HG03439 (cell line): ENCODE results near the gene NPC1L1.
"Not testable (repeated sequence)": the region's sequence is repeated elsewhere in the genome, so short reads cannot be mapped to it uniquely, and the experiment has no call there.

Experiments
- ATAC-seq: cut with Tn5 transposase; IDR thresholded peaks from one replicate; pipeline ENCODE4 v1.9.1; 2021; ENCODE audit warnings: mild to moderate bottlenecking, moderate library complexity; ENCODE audit not compliant: unreplicated experiment

Gene NPC1L1

DNA sequence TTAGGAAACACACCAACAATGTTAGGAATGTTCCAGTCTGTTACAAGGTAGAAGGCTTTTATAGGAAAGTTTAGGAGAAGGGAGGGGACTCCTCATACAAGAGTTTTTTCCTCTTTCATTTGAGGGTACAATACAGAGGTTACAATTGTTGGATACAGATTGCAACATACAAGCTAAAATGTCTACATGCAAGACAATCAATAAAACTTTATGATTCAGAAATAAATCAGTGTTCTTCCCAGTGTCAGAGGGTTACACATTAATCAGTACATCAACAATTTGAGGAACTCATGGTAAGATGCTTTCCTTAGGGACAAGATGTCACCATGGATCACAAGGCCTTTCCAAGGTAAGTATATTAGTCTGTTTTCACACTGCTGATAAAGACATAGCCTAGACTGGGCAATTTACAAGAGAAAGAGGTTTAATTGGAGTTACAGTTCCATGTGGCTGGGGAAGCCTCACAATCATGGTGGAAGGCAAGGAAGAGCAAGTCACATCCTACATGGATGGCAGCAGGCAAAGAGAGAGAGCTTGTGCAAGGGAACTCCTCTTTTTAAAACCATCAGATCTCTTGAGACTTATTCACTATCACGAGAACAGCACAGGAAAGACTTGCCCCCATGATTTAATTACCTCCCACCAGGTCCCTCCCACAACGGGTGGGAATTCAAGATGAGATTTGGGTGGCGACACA, 34.4 kb downstream of the NPC1L1 start:
- ATAC-seq = not testable (repeated sequence)

DNA sequence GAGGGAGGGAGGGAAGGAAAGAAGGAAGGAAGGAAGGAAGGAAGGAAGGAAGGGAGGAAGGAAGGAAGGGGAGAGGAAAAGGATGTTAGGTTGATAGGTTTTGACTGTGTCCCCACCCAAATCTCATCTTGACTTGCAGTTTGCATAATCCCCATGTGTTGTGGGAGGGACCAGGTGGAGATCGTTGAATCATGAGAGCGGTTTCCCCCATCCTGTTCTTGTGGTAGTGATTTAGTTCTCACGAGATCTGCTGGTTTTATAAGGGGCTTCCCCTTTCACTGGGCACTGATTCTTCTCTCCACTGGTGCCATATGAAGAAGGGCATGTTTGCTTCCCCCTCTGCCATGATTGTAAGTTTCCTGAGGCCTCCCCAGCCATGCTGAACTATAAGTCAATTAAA, 35.5 kb downstream of the NPC1L1 start:
- no peak for ATAC-seq

DNA sequence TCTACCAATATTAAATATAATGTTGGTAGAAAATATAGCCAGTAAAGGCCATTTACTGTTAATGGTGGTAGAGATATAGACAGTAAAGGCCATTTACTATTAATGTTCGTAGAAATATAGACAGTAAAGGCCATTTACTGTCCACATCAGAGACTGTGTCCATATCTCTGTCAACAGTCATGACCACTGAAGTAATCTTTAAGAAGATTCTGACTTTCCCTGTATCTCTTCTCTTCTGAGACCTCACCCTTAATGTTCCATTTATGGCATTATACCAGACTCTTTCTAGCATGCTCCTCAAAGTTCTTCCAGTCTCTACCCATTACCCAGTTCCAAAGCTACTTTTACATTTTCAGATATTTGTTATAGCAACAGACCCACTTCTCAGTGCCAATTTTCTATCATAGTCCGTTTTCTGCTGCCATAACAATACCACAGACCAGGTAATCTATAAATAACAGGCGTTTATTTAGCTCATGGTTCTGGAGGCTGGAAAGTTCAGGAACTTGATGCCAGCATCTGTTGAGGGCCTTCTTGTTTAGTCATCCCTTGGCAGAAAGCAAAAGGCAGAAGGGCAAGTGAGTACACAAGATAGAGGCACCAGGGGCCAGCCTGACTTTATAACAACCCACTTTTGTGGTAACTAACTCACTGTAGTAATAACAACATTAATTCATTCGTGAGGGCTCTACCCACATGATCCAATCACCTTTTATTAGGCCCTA, 42.7 kb downstream of the NPC1L1 start:
- no peak for ATAC-seq

DNA sequence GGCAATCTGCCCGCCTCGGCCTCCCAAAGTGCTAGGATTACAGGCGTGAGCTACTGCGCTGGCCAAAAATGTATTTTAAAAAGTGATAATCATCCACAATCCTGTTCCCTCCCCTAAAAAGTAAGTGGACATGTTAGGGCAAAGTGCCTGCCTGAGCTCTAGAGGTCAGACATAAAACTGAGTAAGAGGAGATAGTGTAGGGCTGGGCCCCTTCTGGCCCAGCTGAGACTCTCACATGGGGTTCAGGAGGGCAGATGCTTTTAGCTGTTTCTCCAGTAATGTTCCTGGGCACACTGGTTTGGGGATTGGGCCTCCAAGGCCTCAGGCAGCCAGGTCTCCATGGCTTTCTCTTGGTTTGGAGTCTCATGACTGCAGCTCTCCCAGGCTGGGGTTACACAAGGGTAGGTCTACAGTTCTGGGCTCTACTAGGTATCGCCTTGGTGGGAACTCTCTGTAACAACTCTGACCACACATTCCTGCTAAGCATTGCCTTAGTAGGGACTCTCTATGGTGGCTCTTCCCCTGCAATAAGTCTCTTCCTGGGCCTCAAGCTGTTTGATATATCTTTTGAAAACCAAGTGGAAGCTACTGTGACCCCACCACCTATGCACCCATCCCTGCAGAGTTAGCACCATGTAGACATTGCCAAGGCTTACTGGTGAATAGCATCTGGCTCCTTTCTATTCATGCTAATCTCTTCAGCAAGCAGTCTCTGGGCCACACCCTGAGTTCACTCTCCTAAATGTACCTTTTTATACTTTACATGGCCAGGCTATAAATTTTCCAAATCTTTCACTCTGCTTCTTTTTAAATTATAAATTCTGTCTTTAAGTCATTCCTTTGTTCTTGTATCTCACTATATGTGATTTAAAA, 43.7 kb downstream of the NPC1L1 start:
- ATAC-seq = no peak

DNA sequence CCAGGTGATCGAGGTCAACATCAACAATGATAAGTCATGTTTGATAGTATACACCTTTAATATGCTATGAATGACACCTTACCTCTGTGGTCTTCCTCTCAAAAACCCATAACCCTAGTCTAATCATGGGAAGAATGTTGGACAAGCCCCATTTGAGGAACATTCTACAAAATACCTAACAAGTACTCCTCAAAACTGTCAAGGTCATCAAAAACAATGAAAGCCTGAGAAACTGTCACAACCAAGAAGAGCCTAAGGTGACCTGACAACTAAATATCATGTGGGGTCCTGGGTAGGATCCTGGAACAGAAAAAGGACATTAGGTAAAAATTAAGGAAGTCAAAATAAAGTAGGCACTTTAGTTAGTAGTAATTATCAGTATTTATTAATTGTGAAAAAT, 44.7 kb downstream of the NPC1L1 start:
- ATAC-seq = no peak

DNA sequence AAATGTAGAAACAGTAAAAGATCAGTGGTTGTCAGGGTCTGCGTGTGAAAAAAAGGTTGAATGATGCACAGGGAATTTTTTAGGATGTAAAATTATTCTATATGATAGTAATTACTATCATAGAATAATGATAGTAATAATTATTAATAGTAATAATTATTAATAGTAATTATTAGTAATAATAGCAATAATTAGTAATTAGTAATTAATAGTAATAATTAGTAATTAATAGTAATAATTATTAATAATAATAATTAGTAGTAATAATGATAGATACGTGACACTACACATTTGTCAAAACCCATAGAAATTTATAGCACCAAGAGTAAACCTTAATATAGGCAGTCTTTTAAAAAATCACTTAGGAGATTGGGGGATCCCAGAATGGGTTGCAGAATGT, 46.2 kb downstream of the NPC1L1 start:
- ATAC-seq = no peak

DNA sequence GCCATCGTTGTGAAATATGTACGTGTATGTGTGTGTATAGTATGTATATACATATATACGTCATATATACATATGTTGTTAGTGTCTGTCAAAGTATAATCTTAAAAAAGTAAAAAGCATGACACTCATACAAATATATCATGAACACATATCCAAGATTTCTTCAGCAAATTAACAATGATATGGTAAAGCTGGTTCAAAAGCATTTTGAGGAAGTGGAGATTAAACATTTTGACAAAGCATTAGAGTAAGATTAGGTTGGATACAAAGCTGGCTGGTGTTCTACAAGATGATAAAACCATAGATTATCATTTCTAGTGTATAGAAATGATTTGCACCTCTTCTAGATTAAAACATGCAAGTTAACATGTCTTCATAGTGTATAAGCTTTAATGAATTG, 49.9 kb downstream of the NPC1L1 start:
- ATAC-seq = no peak

DNA sequence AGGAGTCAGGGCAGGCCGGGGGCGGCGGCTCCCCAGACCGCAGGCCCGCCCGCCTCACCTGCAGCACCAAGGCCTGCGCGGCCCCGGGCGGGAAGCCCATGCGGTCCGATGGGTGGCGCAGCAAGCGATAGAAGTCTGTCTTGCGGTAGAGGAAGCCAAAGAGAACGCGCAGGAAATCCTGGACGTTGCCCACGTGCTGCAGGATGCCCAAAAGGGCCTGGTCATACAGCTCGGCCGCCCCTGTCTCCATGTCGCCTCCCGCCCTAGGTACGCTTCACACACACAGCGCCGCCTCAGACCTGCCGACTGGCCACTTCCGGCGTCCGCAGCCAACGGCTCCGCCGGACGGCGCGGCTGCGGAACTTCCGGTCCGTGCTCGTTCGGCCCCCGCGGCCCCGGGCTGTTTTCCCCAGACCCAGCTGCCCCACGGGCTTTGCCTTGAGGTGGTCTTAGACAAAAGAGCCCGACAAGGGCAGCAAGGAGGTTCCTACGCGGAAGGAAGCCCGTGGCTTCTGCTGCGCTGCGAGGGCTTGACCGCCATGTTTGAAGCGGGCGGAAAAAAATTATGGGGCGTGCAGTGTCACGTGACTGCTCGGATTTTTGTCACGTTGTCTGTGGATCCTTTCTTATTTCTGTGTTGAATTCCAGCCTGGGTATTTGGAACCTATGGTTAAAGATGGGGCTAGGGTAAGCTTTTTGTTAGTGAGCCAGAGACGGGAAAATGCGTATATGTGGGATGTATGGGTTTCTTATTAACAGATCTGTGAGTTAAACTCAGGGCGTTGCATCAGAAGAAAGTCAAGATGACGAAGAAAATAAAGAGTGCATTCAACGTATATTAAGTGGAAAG, 50.6 kb downstream of the NPC1L1 start, which contains the start of gene NUDCD3:
NUDCD3 (minus strand) TSS at position 308 of the 850 bp plus-strand sequence; CDS start at position 250, 58 bp downstream.
- ATAC-seq = peak; percentile 96

DNA sequence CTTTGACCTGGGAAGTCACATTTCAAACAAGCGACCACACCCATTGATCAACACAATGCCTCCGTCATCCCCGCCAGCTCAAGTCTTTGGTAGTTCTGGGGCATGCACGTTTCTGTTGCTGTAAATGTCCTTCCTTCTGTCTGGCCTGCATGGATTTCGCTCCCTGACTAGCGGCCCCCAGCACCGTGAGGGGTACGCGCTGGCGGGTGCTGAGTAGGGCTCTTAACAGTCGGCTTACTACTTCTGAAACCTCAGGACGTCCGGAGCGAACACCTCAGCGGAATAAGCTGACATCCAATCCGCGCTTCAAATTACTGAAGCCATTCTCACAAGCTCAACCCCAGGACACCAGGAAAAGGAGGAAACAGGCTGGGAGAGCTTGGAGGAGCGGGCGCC, 51.2 kb downstream of the NPC1L1 start:
- ATAC-seq = peak; percentile 18

DNA sequence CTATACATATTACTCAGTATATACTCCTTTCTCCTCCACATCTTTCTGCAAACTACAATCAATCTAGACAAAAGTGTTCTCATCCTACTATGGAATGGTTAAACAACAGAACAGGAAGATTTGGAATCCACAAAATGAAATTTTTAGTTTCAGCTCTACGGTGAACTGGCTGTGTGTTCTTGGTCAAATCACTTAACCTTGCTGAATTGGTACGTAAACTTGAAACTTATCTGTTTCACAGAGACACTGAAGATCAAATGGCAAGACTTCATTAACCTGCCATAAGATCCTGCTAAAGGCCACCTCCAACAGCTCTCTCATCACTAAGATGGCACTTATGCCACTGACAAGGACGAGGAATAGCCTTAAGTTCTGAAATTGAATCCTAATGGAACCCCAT, 52.2 kb downstream of the NPC1L1 start:
- ATAC-seq = no peak

DNA sequence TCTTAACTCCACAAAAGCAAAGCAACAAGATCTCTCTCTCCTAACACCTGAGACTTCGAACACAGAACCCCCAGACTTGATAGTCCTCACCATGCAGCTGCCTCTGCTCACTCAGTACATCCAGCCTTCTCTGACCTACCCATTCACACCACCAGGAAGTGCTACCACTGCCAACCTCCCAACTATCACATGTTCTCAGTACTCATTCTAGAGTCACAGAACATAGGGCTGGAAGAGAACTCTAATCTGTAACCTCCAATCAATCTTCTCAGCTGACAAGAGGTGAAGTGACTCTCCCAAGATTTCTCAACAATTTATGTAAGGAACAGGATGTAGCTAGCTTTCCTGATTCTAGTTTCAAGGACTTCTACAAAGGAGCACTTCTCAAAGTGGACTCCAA, 54.4 kb downstream of the NPC1L1 start:
- no peak for ATAC-seq

DNA sequence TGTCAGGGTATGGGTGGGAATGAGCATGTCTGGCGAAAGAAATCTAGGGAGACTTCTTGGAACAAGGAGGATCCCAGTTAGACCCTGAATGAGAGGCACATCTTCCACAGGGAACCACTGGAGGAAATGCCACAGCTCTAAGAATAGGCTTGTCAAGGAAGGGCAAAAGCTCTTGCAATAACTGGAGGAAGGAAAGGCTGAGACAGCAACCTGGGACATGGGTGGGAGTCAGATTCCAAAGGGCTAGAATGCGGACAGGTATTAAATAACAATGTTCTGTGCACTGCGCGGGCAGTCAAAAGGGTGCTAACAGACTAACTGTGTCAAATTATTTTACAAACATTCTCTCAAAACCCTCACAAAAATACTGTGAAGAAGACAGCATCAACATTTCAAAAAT, 55.1 kb downstream of the NPC1L1 start:
- no peak for ATAC-seq

DNA sequence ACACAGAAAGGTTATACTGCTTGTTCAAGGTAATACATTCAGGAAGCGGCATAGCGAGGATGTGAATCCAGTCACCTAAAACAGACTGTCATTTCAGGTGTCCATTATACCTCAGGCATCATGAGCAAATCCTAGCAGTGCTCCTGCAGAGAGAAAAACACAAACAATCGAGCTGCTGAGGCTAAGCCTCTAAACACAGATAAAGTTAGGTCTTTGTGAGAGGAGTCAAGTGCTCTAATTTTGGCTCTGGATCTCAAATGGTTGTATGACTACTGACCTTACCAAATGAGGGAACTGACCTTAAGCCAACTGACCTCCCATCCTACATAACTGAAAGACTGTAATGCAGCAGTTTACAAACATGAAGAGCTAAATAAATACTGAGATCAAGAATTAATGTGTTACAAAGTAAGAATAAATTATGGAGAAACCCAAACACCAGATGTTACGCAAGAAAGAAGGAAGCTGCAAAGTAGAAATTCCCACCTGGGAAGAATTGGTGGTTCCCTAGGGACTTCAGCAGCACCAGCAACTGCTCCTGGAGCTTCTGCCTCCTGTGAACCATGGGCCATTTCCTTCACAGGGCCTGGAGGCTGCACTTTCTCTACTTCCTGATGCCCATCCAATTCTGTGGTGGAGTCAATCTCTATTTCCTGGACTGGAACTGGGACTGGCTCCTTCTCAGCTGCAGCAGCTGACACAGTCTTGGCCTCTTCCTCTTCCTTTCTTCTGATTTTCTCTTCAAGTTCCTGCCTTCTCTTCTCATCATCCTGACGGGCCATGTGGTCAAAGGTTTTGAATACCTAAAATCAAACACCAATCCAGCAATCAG, 56.4 kb downstream of the NPC1L1 start:
- ATAC-seq = no peak

DNA sequence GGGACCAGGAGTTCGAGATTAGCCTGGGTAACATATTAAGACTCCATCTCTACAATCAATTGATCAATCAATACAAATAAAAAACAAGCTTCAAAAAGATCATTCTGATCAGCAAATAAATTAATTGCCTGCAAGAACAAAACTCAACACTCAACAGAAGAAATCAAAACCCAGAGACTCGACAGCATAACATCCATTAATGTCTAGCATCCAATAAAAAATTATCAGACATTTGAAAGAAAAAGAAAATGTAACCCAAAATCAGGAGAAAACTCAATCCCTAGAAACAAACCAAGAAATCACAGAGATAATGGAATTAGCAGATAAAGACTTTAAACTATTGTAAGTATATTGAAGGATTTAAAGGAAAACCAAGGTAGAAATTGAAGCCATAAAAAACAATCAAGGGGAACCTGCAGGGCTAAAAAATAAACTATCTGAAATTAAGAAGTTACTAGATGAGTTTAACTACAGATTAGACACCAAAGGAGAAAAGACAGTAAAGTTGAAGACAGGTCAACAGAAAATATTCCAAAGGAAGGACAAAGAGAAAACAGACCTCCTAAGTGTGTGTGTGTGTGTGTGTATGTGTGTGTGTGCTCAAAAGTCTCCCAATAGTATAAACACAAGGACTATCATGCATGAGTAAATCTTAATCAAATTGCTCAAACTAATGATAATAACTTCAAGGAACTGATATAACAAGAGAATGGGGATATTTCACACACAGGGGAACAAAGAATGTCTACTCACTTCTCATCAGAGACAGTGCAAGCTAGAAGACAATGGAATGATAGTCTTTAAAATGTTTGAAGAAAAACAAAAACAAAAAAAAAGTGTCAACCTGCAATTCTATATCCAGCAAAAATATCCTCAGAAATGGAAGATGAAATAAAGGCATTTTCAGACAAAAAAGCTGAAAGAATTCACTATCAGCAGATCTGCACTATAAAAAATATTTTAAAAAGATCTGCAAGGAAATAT, 58.3 kb downstream of the NPC1L1 start:
- no peak for ATAC-seq

DNA sequence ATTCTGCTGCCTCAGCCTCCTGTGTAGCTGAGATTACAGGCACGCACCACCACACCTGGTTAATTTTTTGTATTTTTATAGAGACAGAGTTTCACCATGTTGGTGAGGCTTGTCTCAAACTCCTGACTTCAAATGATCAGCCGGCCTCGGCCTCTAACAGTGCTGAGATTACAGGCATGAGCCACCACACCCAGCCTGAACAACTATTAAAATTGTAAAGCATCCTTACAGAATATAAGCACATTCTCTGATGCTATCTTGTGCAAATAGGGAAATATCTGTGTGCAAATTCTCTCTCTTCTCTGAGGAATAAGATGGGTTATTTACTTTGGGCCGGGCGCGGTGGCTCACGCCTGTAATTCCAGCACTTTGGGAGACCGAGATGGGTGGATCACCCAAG, 63.2 kb downstream of the NPC1L1 start:
- ATAC-seq = no peak

DNA sequence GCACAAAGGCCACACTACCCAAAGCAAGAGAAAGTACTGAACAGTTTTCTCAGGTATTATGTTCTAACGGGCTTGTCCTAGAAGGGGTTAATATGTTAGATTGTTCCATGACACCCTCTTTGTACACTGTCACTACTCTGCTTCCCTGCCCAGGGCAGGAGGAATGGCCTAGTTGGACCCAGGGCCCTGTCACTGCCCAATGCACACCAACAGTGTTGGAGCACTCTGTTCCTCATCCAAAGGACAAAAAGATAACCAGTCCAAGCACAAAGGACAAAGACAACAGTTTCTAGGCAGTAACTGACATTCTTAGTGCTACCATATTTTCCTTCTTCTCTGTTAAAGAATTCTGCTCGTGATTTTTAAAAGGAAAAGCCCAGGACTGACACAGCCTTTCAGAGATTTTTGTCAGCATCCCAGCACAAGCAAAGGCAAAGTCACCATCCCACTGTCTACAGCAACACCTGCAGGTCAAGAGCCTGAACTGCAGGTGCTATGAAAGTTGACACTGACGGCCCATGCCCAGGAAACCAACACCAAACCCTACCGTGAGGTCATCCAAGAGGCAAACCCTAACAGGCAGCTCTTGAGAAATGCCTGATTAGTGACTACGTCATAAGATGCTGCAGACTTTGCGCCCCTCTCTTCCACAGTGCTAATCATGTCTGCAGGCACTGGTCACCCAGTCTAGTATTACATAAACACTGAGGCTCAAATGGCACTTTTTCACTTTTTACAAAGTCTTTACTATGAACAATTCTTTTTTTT, 63.9 kb downstream of the NPC1L1 start:
- ATAC-seq = peak; percentile 85

DNA sequence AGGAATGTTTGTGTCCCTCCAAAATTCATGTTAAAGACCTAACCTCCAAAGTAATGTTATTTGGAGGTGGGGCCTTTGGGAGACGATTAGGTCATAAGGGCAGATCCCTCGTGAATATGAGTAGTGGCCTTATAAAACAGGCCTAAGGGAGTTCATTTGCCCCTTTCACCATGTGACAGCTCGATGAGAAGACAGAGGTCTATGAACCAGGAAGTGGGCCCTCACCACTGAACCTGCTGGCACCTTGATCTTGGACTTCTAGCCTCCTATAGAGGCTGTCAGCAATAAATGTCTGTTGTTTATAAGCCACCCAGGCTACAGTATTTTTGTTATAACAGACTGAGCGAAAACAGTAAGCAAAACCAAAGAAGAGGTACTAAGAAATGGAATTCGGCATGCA, 64.8 kb downstream of the NPC1L1 start:
- ATAC-seq = no peak

DNA sequence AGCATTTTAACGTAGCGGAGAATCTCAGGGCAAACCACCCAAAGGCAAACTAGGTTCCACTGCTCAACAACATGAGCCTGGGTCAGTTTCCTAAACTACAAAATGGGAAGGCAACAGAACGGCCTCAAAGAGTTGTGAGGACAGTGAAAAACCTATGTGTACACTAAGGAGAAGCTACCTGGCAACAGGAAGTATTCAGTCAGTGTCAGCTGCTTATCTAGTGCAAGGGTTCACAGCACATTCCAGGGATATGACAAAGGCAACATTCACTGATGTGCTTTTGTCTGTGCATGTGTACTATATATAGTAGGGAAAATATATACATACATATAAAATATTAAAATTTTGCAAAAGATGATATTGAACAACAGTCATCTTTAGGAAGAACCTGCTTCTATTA, 67.8 kb downstream of the NPC1L1 start:
- ATAC-seq = no peak
